ENCODE results near the gene RER1.
A peak's percentile ranks its signal among the peaks of the same experiment; 100 is the strongest.

Gene RER1

DNA sequence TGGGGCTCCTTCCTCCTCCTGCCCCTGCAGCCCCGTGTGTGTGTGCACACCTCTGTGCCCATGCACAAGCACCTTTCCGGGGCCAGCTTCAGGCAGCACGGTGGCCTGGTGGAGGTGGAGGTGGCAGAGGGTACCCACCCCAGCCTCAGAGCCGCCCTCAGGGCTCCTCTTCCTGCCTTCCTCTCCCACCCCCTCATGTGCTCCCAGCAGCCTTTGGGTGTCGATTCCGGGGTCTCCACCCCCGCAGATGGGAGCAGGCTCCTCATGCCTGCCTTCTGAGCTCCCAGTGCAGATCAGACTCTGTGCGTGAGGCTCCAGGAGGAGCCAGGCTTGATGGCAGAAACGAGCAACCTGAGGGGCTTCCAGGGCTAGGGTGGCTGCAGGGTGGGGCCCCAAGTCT lies 55.2 kb downstream of the RER1 start:
- DNase-seq (ENCODE audit: low read depth): no peak

DNA sequence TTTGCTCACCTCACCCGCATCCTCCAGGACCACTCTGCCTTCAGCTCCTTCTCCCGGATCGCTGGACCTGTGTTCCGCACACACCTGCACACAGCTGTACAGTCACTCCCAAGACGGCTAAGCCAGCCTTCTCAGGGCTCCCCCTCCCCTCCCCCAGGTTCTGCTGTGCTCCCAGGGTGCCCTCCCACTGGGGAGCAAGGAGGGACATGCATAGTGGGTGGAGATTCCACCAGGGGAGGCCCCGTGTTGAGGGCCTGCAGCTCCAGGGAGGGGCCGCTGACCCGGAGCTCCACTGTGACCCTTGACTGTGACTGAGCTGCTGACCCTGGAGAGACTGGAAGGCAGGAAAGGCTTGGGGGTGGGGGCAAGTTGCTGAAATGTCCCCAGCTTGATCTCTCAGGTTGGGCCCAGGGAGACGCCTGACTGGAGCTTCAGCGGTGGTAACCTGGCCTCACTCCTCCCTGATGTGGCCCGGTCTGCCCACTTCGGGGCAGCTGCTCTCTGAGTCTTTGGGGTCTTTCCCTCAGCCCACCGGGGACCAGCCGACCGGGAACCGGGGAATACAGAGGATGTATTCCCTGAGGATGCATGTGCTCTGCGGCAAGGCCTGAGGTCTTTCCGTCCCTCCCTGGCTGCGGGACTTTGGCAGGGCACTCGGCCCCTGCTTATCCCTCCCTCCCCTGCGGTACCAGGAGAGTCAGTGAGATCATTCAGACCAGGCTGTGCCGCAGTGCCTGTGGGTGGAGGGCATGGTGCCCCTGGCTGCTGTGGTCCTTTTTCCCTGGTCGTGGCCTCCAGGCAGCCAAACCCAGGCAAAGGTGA lies 55.8 kb downstream of the RER1 start:
- DNase-seq (ENCODE audit: low read depth): no peak

DNA sequence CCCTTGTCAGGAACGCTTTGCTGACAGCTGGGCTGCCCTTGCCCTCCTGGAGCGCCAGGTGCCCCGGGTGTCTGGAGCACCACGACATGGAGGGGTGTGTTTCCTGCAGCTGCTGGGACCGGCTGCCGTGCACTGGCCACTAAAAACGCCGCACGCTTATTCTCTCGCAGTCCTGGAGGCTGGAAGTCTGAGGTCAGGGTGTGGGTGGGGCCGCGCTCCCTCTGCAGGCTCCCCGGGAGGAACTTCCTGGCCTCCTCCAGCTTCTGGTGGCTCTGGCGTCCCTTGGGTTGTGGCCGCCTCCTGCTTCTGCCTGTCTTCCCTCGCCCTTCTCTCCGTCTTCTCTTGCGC lies 56.4 kb downstream of the RER1 start:
- DNase-seq (ENCODE audit: low read depth): no peak

DNA sequence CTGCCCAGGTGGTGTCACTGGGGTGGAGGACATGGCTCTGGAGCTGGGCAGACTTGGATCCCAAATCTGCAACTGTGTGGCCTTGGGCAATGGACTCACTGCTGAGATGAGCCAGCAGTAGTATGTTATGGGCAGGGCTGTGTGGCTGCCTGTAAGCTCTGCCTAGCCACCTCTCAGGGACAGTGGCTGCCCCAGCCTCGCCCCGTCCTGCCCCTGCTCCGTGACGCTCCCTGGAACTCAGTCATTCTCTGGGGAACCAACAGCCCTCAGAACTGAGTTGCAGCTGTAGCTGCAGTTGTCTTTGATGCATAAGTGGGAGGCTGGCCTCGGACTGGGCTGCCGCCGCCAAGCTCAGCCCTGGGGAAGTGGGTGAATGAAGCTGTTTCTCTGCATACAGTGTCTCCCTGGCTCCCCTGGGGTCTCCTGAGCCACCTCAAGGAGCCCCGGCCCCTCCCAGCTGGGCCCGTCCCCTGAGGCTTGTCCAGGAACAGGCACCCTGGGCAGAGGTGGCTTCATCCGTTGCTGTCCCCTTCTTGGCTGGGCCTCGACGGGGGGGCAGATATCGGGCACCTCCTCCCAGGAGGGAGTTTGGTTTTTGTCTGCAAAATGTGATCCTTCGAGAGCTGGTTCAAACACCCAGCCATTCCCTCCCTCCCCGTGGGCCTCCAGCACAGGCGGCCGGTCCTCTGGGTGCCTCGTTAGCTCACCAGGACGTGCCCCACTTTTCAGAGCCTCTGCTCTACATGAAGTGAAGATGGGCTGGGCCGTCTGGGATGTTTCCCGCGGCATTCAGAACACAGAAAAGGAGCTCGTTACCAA lies 58.2 kb downstream of the RER1 start:
- DNase-seq (ENCODE audit: low read depth): no peak

DNA sequence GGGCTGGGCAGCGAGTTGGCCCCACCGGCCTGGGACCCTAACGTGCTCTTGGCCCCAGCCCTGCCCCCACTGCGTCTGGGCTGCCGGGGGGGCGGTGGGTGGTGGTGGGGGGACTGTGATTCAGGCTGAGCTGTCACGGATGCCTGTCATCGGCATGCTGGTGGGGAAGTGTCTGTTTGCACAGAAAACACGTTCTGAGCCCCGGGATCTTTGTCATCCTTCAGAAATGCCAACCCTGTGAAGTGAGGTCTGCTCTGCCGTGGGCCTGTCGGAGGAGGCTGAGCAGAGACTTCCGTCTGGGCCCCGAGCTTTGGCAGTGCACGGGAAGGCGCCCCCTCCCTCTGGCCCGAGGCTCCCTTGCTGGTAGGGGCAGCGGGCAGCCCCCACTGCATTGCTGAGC lies 60.1 kb downstream of the RER1 start:
- peak; percentile 88 for DNase-seq (ENCODE audit: low read depth)

DNA sequence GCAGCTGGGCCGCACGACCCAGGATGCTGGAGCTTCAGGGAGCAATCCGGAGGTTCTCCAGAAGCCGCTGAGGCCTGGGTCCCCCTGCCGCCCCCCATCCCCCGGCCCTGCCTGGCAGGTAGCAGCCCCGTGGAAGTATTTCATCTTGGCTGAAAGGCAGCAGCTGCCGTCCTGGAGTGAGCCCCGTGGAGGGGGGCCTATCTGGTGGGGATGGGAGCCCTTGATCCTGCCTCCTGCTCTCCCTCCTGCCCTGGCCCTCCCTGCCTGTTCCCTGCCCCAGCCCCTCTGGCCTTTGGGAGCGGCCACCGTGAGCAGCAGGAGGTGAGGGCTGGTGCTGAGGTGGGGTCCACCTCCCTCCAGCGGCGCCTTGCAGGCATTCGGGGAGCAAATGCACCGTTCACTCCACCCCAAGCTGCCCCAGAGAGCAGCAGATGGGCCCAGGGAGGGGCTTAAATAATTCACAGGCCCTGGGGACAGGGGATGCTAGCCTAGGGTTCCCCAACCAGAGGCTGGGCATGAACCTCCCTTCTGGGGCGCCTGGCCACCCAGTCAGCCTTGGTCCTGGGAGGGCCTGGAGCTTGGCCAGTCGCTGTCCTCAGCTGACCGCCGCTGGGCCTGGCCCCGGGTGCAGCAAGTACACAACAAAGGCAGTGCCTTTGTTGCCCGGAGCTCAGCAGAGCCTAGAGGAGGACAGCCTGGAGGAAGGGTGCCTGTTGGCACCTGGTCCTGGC lies 60.7 kb downstream of the RER1 start:
- DNase-seq (ENCODE audit: low read depth): no peak

DNA sequence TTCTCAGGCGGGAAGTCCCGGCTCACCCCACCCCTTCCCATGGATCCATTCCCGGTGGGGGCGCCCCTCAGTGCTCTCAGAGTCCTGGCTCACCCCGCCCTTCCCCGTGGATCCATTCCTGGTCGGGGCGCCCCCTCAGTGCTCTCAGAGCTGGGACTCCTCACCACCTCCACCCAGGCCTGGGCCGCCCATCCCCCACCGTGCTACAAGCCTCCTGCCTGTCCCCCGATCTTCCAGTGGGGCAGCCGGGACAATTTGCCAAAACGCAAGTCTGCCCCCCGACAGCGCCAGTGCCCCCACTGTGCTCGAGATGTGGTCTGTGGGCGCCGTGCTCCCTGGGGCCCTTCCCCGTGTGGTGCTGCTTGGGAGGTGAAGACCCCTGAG lies 61.3 kb downstream of the RER1 start:
- no peak for DNase-seq (ENCODE audit: low read depth)

DNA sequence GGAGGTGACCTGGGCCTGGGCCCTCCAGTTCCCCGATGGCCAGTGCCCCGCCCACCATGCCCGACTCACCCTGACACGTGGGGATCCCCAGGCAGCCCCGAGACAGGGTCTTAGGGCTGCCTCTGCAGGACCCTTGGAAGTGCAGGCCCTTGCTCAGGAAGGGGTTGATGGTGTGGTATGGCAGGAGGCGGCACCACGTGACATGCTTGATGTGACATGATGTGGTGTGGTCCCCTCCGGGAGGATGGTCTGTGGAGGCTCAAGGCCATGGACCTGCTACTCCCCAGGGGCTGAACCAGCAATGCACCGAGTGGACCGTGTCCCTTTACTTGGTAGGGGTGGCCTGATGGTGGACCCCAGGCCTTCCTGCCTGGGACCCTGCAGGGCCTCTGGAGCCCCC lies 62.6 kb downstream of the RER1 start:
- no peak for DNase-seq (ENCODE audit: low read depth)
